Spleen (tissue), 11 donors: ENCODE results near the gene MAPK14. TPM values are rescaled to one million over a fixed set of nuclear protein-coding genes. Genes with fewer than 3 reads are reported as not detected.
A peak's percentile ranks its signal among the peaks of the same experiment; 100 is the strongest.

ENCODE experiments used
- DNase-seq: peaks from one replicate; pipeline ENCODE4 v3.0.0-alpha.2; 2020
- H3K27ac ChIP-seq, 8 donors: fragments of 200-600 bp; sonication (generic) in 7 of 8; 1 replicate in 4 of 8; 2 replicates in 4 of 8; pipeline versions ENCODE4 v1.5.0 to v1.8.0; 2016 to 2021; ENCODE audit warnings: inconsistent platforms in 4 of 8, mild to moderate bottlenecking in 4 of 8, moderate library complexity in 1 of 8
- H3K27me3 ChIP-seq, 7 donors: fragments of 200-600 bp; sonication (generic) in 6 of 7; replicated peaks in 1 of 7; 1 replicate in 4 of 7; 2 replicates in 3 of 7; pipeline versions ENCODE4 v1.5.0 to v1.8.0; 2016 to 2021; ENCODE audit warnings: inconsistent platforms in 3 of 7, mild to moderate bottlenecking in 1 of 7
- H3K36me3 ChIP-seq, 6 donors: fragments of 200-600 bp; sonication (generic) in 5 of 6; 1 replicate in 4 of 6; 2 replicates in 2 of 6; pipeline versions ENCODE4 v1.5.0 to v1.8.0; 2016 to 2021; ENCODE audit warnings: inconsistent platforms in 2 of 6
- H3K4me1 ChIP-seq, 6 donors: fragments of 200-600 bp; sonication (generic) in 5 of 6; 1 replicate in 3 of 6; 2 replicates in 3 of 6; pipeline versions ENCODE4 v1.5.0 to v1.8.0; 2016 to 2021; ENCODE audit warnings: inconsistent platforms in 3 of 6
- H3K4me3 ChIP-seq, 8 donors: fragments of 200-600 bp; sonication (generic) in 7 of 8; 1 replicate in 4 of 8; 2 replicates in 4 of 8; pipeline versions ENCODE4 v1.5.0 to v1.8.0; 2016 to 2021; ENCODE audit warnings: inconsistent platforms in 4 of 8, mild to moderate bottlenecking in 4 of 8, moderate library complexity in 2 of 8
- H3K9me3 ChIP-seq, 8 donors: fragments of 200-600 bp; sonication (generic) in 7 of 8; 1 replicate in 4 of 8; 2 replicates in 4 of 8; pipeline versions ENCODE4 v1.5.0 to v1.8.0; 2016 to 2021; ENCODE audit warnings: inconsistent platforms in 4 of 8
- POLR2A ChIP-seq, 3 donors: fragments of 450-650 bp; IDR thresholded peaks; one replicate each; pipeline ENCODE4 v1.5.1; 2017; ENCODE audit warnings: antibody characterized with exemption in 3 of 3, mild to moderate bottlenecking in 1 of 3
- POLR2AphosphoS5 ChIP-seq, 3 donors: sonication (generic); formaldehyde crosslinking; IDR thresholded peaks; one replicate each; pipeline ENCODE4 v1.5.1; 2017; ENCODE audit warnings: antibody characterized with exemption in 3 of 3
- WGBS, 5 donors: extraction: QIAGEN DNeasy Blood & Tissue Kit in 3 of 5; methylation state at CpG; one replicate each; pipeline versions ENCODE4 v1.1.5 to v1.1.7; 2013 to 2018; 5-methylcytosine and 5-hydroxymethylcytosine counted together
- intact Hi-C: fragments of 100-400 bp; cut with DNase I; formaldehyde crosslinking; loops from one replicate; pipeline ENCODE4 v1.15.0; 2023; ENCODE audit warnings: low total_unique reads
- polyA plus RNA-seq, 3 donors: library from polyadenylated mRNA; stranded (reverse); fragments of 200-250 nt; gene quantifications; one replicate each; pipeline ENCODE4 v1.2.1, GENCODE V29; 2013
- total RNA-seq, 7 donors: library from RNA; depleted of rRNA in 3 of 7; stranded (reverse); fragments of >200 nt in 3 of 7; fragmentation: NEBNext Ultra II Directional in 4 of 7; extraction: Animal tissue kit (Norgen Biotek cat#: 25700) in 4 of 7; gene quantifications; one replicate each; pipeline versions ENCODE4 v1.1.0 to v1.2.1, GENCODE V29; 2016 to 2021
- TF ChIP-seq, protein P1 (sequence below), 11 experiments: fragments of 200-600 bp in 7 of 11; fragments of 450-650 bp in 4 of 11; sonication (generic) in 4 of 11; IDR thresholded peaks in 8 of 11; conservative IDR thresholded peaks in 3 of 11; 1 replicate in 7 of 11; 2 replicates in 4 of 11; pipeline versions ENCODE4 v1.4.0 to v1.8.0; 2016 to 2021; ENCODE audit warnings: antibody characterized with exemption in 11 of 11, inconsistent platforms in 4 of 11, mild to moderate bottlenecking in 1 of 11
- donor health status: healthy with polysubstance abuse.
- donor health status: DM: no; HTN: no; CAD: no; lungs with moderate emphysema.
- donor health status: DM: no; HTN: no; CAD: no.
- donor health status: Bipolar disorder and iron deficiency.
- donor health status: healthy.
- donor health status: DM: no; HTN: no; CAD: no.
- donor health status: DM: yes; HTN: yes; CAD: no.

The MAPK14 gene
- total and polyA plus RNA-seq, 10 donors: 13.9 to 242 (median 94.6) TPM

DNA sequence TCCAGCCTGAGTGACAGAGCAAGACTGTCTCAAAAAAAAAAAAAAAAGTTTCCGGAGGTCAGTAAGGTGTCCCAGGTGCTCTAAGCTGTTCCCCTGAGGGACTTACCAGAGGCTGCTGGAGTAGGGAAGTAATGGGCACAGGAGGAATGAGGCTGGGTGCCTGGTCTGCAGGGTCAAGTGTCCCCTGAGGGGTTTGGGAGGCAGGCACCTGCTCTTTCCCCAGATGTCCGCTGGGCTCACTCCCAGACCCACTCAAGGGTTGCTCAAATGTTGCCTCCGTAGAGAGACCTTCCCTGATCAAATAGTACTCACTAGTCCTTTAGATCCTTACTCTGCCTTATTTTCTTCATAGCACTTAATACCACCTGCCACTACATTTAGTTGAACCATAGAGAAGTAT, 97.3 kb downstream of the MAPK14 start:
- no peak for TF ChIP-seq POLR2AphosphoS5 (IDR thresholded peaks at IDR 0.05)
- TF ChIP-seq, protein P1, sequence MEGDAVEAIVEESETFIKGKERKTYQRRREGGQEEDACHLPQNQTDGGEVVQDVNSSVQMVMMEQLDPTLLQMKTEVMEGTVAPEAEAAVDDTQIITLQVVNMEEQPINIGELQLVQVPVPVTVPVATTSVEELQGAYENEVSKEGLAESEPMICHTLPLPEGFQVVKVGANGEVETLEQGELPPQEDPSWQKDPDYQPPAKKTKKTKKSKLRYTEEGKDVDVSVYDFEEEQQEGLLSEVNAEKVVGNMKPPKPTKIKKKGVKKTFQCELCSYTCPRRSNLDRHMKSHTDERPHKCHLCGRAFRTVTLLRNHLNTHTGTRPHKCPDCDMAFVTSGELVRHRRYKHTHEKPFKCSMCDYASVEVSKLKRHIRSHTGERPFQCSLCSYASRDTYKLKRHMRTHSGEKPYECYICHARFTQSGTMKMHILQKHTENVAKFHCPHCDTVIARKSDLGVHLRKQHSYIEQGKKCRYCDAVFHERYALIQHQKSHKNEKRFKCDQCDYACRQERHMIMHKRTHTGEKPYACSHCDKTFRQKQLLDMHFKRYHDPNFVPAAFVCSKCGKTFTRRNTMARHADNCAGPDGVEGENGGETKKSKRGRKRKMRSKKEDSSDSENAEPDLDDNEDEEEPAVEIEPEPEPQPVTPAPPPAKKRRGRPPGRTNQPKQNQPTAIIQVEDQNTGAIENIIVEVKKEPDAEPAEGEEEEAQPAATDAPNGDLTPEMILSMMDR (IDR thresholded peaks at IDR 0.05 in 8 of 11, conservative IDR thresholded peaks at IDR 0.05 in 3 of 11): no peak
- TF ChIP-seq POLR2A (IDR thresholded peaks at IDR 0.05): no peak
- Histone ChIP-seq H3K36me3 (no peaks in the 10 kb centered on the region), H3K27ac (peak overlapping the region in 1 of 8 donors; percentile 97), H3K4me3 (no peak overlapping the region), H3K27me3 (no peaks in the 10 kb centered on the region), H3K4me1 (peaks cover 36 to 100% (median 73%) of the 10 kb centered on the region in 6 donors), H3K9me3 (no peaks in the 10 kb centered on the region)
- no peak for DNase-seq
- WGBS, 5 donors: 82 to 96% (median 89%) methylated on average over 3 of the region's 3 CpGs
- intact Hi-C loops: loop anchor here (10.0 kb wide), 1 partner anchor 230 kb away; no protein-coding TSS in a partner anchor

DNA sequence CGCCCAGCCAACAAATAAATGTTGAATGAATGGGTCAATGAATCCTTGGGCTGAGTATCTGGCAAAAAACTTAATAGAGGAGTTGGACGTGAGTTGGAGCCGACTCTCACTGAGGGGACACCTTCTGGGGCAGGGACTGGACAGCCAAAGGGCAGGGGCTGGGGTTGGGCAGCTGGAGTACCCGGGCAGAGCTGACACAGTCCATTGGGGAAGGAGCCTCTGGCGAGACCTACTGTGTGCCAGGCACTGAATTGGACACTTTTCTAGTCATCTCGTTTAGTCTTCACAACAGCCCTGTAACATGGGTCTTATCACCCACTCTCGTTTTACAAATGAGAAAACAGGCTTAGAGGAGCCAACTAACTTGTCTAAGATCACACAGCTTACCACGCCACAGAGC, 98.0 kb downstream of the MAPK14 start:
- H3K36me3 ChIP-seq: no peaks in the 10 kb centered on the region
- DNase-seq: no peak
- no peak overlapping the region for H3K4me3 ChIP-seq
- no peaks in the 10 kb centered on the region for H3K9me3 ChIP-seq
- intact Hi-C loops: loop anchor here (10.0 kb wide), 1 partner anchor 229 kb away; no protein-coding TSS in a partner anchor
- peak overlapping the region in 1 of 8 donors; percentile 68 for H3K27ac ChIP-seq
- H3K27me3 ChIP-seq: no peaks in the 10 kb centered on the region
- TF ChIP-seq POLR2AphosphoS5 (IDR thresholded peaks at IDR 0.05): peak in 1 of 3 donors; percentile 11
- TF ChIP-seq, protein P1 (IDR thresholded peaks at IDR 0.05 in 8 of 11, conservative IDR thresholded peaks at IDR 0.05 in 3 of 11): no peak
- H3K4me1 ChIP-seq: peaks cover 34 to 98% (median 70%) of the 10 kb centered on the region in 6 donors
- 84 to 93% (median 86%) methylated on average over 8 of the region's 8 CpGs for WGBS, 5 donors

DNA sequence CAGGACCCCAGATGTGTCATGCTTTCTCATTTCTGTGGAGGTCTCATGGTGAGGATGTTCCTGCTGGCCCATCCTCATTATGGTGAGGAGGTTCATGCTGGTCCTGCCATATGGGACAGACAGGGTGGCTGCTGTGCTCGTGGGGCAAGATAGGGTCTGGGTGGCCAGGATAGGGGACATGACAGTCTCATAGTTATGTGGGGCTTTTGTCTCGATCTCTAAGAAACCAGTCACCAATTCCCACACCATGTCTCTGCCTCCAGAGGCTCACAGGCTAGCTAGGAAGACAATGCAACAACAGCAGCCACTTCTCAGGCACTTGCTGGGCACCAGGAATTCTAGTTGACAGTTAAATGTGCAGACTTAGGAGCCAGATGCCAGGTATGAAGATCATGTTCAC, 98.5 kb downstream of the MAPK14 start:
- no peak overlapping the region for H3K4me3 ChIP-seq
- peaks cover 29 to 98% (median 68%) of the 10 kb centered on the region in 6 donors for H3K4me1 ChIP-seq
- DNase-seq: no peak
- intact Hi-C loops: loop anchor here (10.0 kb wide), 1 partner anchor 229 kb away; no protein-coding TSS in a partner anchor
- TF ChIP-seq POLR2A (IDR thresholded peaks at IDR 0.05) (no peak), POLR2AphosphoS5 (IDR thresholded peaks at IDR 0.05) (no peak)
- TF ChIP-seq, protein P1 (IDR thresholded peaks at IDR 0.05 in 8 of 11, conservative IDR thresholded peaks at IDR 0.05 in 3 of 11): no peak
- H3K9me3 ChIP-seq: no peaks in the 10 kb centered on the region
- no peaks in the 10 kb centered on the region for H3K27me3 ChIP-seq
- peak overlapping the region in 3 of 8 donors; percentile 68 to 85 (median 77) for H3K27ac ChIP-seq
- 86 to 97% (median 92%) methylated on average over 2 of the region's 2 CpGs for WGBS, 5 donors
- H3K36me3 ChIP-seq: no peaks in the 10 kb centered on the region

DNA sequence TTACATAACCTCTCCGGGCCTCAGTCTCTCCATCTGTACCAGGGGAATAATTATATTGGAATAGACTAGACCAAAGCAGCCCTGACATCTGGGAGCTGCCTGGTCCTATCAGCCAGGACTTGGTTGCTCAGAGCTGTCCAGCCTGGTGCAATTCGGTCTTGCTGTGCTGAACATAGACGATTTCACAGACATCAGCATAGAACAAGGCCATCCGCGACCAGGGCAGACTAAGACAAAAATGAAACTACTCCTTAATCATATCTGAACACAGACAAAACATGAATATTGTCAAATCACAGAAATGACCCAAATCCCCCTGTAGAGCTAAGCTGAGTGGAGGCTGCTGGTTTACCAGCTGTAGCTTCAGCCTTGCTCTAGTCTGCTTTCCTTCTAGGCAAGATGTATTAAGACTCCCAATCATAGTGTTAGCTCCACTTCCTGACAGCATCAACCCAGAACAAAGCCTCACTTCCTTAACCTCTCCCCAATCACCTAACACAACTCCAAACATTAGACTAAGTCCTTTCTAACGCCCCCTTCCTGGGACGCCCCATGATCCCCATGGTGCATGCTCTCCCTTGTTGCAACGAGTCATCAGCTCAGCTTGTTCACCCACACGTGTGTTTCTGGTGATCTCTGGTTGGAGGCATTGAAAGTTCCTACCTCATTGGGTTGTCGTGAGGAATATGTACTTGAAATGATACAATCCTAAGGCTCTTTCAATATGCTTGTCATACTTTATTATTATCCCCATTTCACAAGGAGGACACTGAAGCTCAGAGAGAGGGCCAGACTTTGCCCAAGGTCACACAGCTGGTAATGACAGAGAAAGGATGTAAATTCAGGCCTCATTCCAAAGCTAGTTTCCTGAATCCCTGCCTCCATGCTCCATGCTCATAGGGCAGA, 99.2 kb downstream of the MAPK14 start:
- Histone ChIP-seq H3K9me3 (no peaks in the 10 kb centered on the region), H3K4me1 (peaks cover 26 to 98% (median 68%) of the 10 kb centered on the region in 6 donors), H3K27me3 (no peaks in the 10 kb centered on the region), H3K36me3 (no peaks in the 10 kb centered on the region), H3K27ac (peak overlapping the region in 7 of 8 donors; percentile 5 to 85 (median 64)), H3K4me3 (peak overlapping the region in 1 of 8 donors; percentile 35)
- 59 to 80% (median 65%) methylated on average over 10 of the region's 10 CpGs for WGBS, 5 donors
- TF ChIP-seq POLR2AphosphoS5 (IDR thresholded peaks at IDR 0.05): no peak
- no peak for TF ChIP-seq POLR2A (IDR thresholded peaks at IDR 0.05)
- TF ChIP-seq, protein P1 (IDR thresholded peaks at IDR 0.05 in 8 of 11, conservative IDR thresholded peaks at IDR 0.05 in 3 of 11): no peak
- no peak for DNase-seq
- intact Hi-C loops: loop anchor here (10.0 kb wide), 1 partner anchor 228 kb away; no protein-coding TSS in a partner anchor
